Measurements from ENCODE around the gene SDC4. TPM values are rescaled to one million over a fixed set of nuclear protein-coding genes. Genes with fewer than 3 reads are reported as not detected.

SDC4 gene
- total RNA-seq, 2 donors from 2014 or later: 62.0 to 97.6 TPM

DNA sequence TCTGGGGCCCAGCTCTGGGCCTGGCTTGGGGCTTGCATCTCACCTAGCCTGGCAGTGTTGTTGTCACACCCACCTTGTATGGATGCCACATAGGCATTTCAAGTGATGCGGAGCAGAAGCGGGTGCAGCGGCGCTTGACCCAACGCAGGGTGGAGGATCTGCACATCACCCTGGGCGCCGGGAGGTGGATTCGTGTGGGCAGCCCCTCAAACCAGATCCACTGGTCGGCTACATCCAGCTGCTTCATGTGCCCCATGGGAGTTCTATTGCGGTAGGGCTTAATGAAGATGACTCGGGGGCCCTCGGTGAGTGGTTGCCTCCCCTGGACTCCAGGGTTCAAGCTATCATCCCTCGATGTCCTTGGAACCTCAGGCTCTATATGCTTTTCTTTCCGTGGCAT, 26.7 kb upstream of the SDC4 start:
- intact Hi-C loops (cut with DNase I): loop anchor here (5.0 kb wide), 1 partner anchor 47 kb away; no protein-coding TSS in a partner anchor
- WGBS, 2 donors: 93 to 95% methylated on average over 13 to 14 of the region's 14 CpGs
- ATAC-seq: no peak
- TF ChIP-seq, protein P1, sequence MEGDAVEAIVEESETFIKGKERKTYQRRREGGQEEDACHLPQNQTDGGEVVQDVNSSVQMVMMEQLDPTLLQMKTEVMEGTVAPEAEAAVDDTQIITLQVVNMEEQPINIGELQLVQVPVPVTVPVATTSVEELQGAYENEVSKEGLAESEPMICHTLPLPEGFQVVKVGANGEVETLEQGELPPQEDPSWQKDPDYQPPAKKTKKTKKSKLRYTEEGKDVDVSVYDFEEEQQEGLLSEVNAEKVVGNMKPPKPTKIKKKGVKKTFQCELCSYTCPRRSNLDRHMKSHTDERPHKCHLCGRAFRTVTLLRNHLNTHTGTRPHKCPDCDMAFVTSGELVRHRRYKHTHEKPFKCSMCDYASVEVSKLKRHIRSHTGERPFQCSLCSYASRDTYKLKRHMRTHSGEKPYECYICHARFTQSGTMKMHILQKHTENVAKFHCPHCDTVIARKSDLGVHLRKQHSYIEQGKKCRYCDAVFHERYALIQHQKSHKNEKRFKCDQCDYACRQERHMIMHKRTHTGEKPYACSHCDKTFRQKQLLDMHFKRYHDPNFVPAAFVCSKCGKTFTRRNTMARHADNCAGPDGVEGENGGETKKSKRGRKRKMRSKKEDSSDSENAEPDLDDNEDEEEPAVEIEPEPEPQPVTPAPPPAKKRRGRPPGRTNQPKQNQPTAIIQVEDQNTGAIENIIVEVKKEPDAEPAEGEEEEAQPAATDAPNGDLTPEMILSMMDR (IDR thresholded peaks at IDR 0.05): no peak
- no peak for TF ChIP-seq POLR2A (IDR thresholded peaks at IDR 0.05)
- Histone ChIP-seq H3K4me3 (no peak overlapping the region), H3K36me3 (replicated peaks in 1 of 2; ENCODE audit: insufficient read depth in 1 of 2, low read depth in 2 of 2) (no peaks in the 10 kb centered on the region), H3K4me1 (peaks cover 14% of the 10 kb centered on the region), H3K27me3 (no peaks in the 10 kb centered on the region), H3K9me3 (no peaks in the 10 kb centered on the region), H3K27ac (no peak overlapping the region)
- no peak for DNase-seq

GRCh38 chr20:45374101-45374467, 25.9 kb upstream of the SDC4 start:
- H3K9me3 ChIP-seq: no peaks in the 10 kb centered on the region
- H3K4me1 ChIP-seq: peaks cover 14% of the 10 kb centered on the region
- TF ChIP-seq, protein P1 (IDR thresholded peaks at IDR 0.05): no peak
- no peak for TF ChIP-seq POLR2A (IDR thresholded peaks at IDR 0.05)
- no peaks in the 10 kb centered on the region for H3K36me3 ChIP-seq (replicated peaks in 1 of 2; ENCODE audit: insufficient read depth in 1 of 2, low read depth in 2 of 2)
- peak overlapping the region in 1 of 2 donors; percentile 10 for H3K4me3 ChIP-seq
- ATAC-seq (no peak), DNase-seq (no peak)
- peak overlapping the region in 2 of 4 donors; percentile 42 to 57 for H3K27ac ChIP-seq
- H3K27me3 ChIP-seq: no peaks in the 10 kb centered on the region
- intact Hi-C loops (cut with DNase I): no loop called here
- WGBS, 2 donors: 43% methylated on average over 9 of the region's 9 CpGs

- Histone ChIP-seq H3K27ac (peak overlapping the region in 3 of 4 donors; percentile 42 to 57 (median 52)), H3K27me3 (no peaks in the 10 kb centered on the region), H3K4me3 (peak overlapping the region; percentile 10), H3K4me1 (peaks cover 14% of the 10 kb centered on the region), H3K9me3 (no peaks in the 10 kb centered on the region), H3K36me3 (replicated peaks in 1 of 2; ENCODE audit: insufficient read depth in 1 of 2, low read depth in 2 of 2) (no peaks in the 10 kb centered on the region)
- TF ChIP-seq, protein P1 (IDR thresholded peaks at IDR 0.05): peak; percentile 77 to 95 (median 91)
- TF ChIP-seq POLR2A (IDR thresholded peaks at IDR 0.05): no peak
- ATAC-seq (peak; percentile 93), DNase-seq (peak; percentile 88 to 94 (median 90))
- intact Hi-C loops (cut with DNase I): no loop called here
- 3 to 15% methylated on average over 19 to 38 of the region's 38 CpGs for WGBS, 2 donors
Measured at GRCh38 chr20:45373353-45374100, 25.3 kb upstream of the SDC4 start.

- ATAC-seq (peak; percentile 39), DNase-seq (peak in 2 of 4 donors; percentile 44 to 49)
- WGBS, 2 donors: 45 to 53% methylated on average over 16 to 27 of the region's 30 CpGs
- Histone ChIP-seq H3K27me3 (no peaks in the 10 kb centered on the region), H3K27ac (peak overlapping the region in 3 of 4 donors; percentile 42 to 57 (median 52)), H3K36me3 (replicated peaks in 1 of 2; ENCODE audit: insufficient read depth in 1 of 2, low read depth in 2 of 2) (no peaks in the 10 kb centered on the region), H3K9me3 (no peaks in the 10 kb centered on the region), H3K4me3 (no peak overlapping the region), H3K4me1 (peaks cover 14% of the 10 kb centered on the region)
- intact Hi-C loops (cut with DNase I): no loop called here
- TF ChIP-seq, protein P1 (IDR thresholded peaks at IDR 0.05): no peak
- no peak for TF ChIP-seq POLR2A (IDR thresholded peaks at IDR 0.05)
Measured at GRCh38 chr20:45372646-45373352, 24.6 kb upstream of the SDC4 start.
